NCI-H2081 (cell line): ENCODE measurements around the gene WFDC2.
A peak's percentile ranks its signal among the peaks of the same experiment; 100 is the strongest.
"Not testable (repeated sequence)": the region's sequence is repeated elsewhere in the genome, so short reads cannot be mapped to it uniquely, and the experiment has no call there.

Experiments used
- DNase-seq, 2 experiments: peaks; one replicate each; lab custom pipeline; 2025; lab: John Stamatoyannopoulos, UW

WFDC2 gene

GRCh38 chr20:45452238-45452637 is 17.3 kb upstream of the WFDC2 start:
- DNase-seq = no peak

- no peak for DNase-seq
These were observed 16.5 kb upstream of the WFDC2 start for GRCh38 chr20:45452772-45453691.

GRCh38 chr20:45456632-45457031 is 12.9 kb upstream of the WFDC2 start:
- DNase-seq = peak; percentile 33 to 48

GRCh38 chr20:45459606-45460005 is 9.9 kb upstream of the WFDC2 start:
- no peak for DNase-seq

GRCh38 chr20:45461225-45461624 is 8.3 kb upstream of the WFDC2 start:
- DNase-seq = no peak

- no peak for DNase-seq
These were observed 6.6 kb upstream of the WFDC2 start for GRCh38 chr20:45462711-45463509.

- DNase-seq = no peak
These were observed 5.8 kb upstream of the WFDC2 start for GRCh38 chr20:45463709-45464108.

GRCh38 chr20:45465491-45466266 is 3.9 kb upstream of the WFDC2 start:
- DNase-seq = no peak

- DNase-seq = no peak
These were observed 2.4 kb upstream of the WFDC2 start for GRCh38 chr20:45467172-45467571.

- peak; percentile 63 to 83 for DNase-seq
These were observed 1.7 kb upstream of the WFDC2 start for GRCh38 chr20:45467861-45468260.

- peak in 1 of 2 experiments; percentile 47 for DNase-seq
These were observed 844 bp downstream of the WFDC2 start for GRCh38 chr20:45470262-45470931.

- DNase-seq = peak in 1 of 2 experiments; percentile 20
These were observed 1.4 kb downstream of the WFDC2 start for GRCh38 chr20:45470937-45471336.

GRCh38 chr20:45472286-45472685 is 2.7 kb downstream of the WFDC2 start:
- not testable (repeated sequence) for DNase-seq

GRCh38 chr20:45477530-45478148 is 8.1 kb downstream of the WFDC2 start:
- DNase-seq = not testable (repeated sequence)

- no peak for DNase-seq
These were observed 10.3 kb downstream of the WFDC2 start for GRCh38 chr20:45479822-45480221.

GRCh38 chr20:45484676-45485075 is 15.1 kb downstream of the WFDC2 start:
- DNase-seq = no peak

GRCh38 chr20:45485388-45485787 is 15.8 kb downstream of the WFDC2 start:
- DNase-seq = no peak

GRCh38 chr20:45487231-45487635 is 17.7 kb downstream of the WFDC2 start:
- DNase-seq = no peak

GRCh38 chr20:45489083-45489531 is 19.6 kb downstream of the WFDC2 start:
- no peak for DNase-seq

GRCh38 chr20:45495501-45495941 is 26.0 kb downstream of the WFDC2 start:
- DNase-seq = no peak

GRCh38 chr20:45496166-45496565 is 26.6 kb downstream of the WFDC2 start:
- DNase-seq = no peak
